Thyroid gland (tissue), 4 donors: ENCODE results near the gene DTNBP1. TPM values are rescaled to one million over a fixed set of nuclear protein-coding genes. Genes with fewer than 3 reads are reported as not detected.

Experiments
- DNase-seq, 2 donors: peaks; one replicate each; pipeline ENCODE4 v3.0.0-alpha.2; 2019
- H3K27ac ChIP-seq, 3 donors: fragments of 200-600 bp; sonication (generic); 1 replicate in 2 of 3; 2 replicates in 1 of 3; pipeline ENCODE4 v1.5.1; 2016 to 2019; ENCODE audit warnings: mild to moderate bottlenecking in 1 of 3, moderate library complexity in 1 of 3
- H3K27me3 ChIP-seq: fragments of 200-600 bp; sonication (generic); one replicate; pipeline ENCODE4 v1.5.1; 2019
- H3K36me3 ChIP-seq, 2 donors: fragments of 200-600 bp; sonication (generic); one replicate each; pipeline ENCODE4 v1.5.1; 2016 to 2019
- H3K4me1 ChIP-seq, 2 donors: fragments of 200-600 bp; sonication (generic); one replicate each; pipeline ENCODE4 v1.5.1; 2017 to 2019
- H3K4me3 ChIP-seq, 3 donors: fragments of 200-600 bp; sonication (generic); replicated peaks in 1 of 3; 1 replicate in 2 of 3; 2 replicates in 1 of 3; pipeline ENCODE4 v1.5.1; 2016; ENCODE audit warnings: mild to moderate bottlenecking in 1 of 3
- H3K9me3 ChIP-seq: fragments of 200-600 bp; sonication (generic); one replicate; pipeline ENCODE4 v1.5.1; 2017
- CTCF ChIP-seq, 6 experiments: fragments of 200-600 bp in 3 of 6; fragments of 450-650 bp in 3 of 6; sonication (generic) in 3 of 6; IDR thresholded peaks; one replicate each; pipeline ENCODE4 v1.5.1; 2016 to 2019; ENCODE audit warnings: antibody characterized with exemption in 6 of 6, mild to moderate bottlenecking in 2 of 6, inconsistent platforms in 1 of 6, moderate library complexity in 1 of 6
- POLR2A ChIP-seq, 2 donors: fragments of 450-650 bp; IDR thresholded peaks; one replicate each; pipeline ENCODE4 v1.6.1; 2017; ENCODE audit warnings: antibody characterized with exemption in 2 of 2, mild to moderate bottlenecking in 2 of 2, moderate library complexity in 1 of 2
- WGBS, 2 donors: methylation state at CpG; one replicate each; pipeline ENCODE4 v1.1.5; 2017; 5-methylcytosine and 5-hydroxymethylcytosine counted together
- intact Hi-C: fragments of 100-400 bp; cut with DNase I; formaldehyde crosslinking; loops from one replicate; pipeline ENCODE4 v1.15.1; 2023
- total RNA-seq, 4 donors: library from RNA; depleted of rRNA; stranded (reverse); fragments of >200 nt; gene quantifications; one replicate each; pipeline ENCODE4 v1.2.3, GENCODE V29; 2016

DTNBP1 gene
- total RNA-seq, 4 donors from 2014 or later = 10.3 to 19.2 (median 12.2) TPM

GRCh38 chr6:15595461-15596173 is 67.2 kb downstream of the DTNBP1 start:
- H3K27ac ChIP-seq = no peak overlapping the region

GRCh38 chr6:15594512-15595259 is 68.1 kb downstream of the DTNBP1 start:
- WGBS, 2 donors = 93% methylated on average over 7 of the region's 7 CpGs
- TF ChIP-seq CTCF (IDR thresholded peaks at IDR 0.05) (no peak), POLR2A (IDR thresholded peaks at IDR 0.05) (no peak)
- H3K27ac ChIP-seq = no peak overlapping the region

More at GRCh38 chr6:15595461-15596173, 67.2 kb downstream of the DTNBP1 start:
- Histone ChIP-seq H3K9me3 (no peaks in the 10 kb centered on the region), H3K27me3 (no peaks in the 10 kb centered on the region), H3K4me3 (no peak overlapping the region), H3K36me3 (no peaks in the 10 kb centered on the region), H3K4me1 (peaks cover 6 to 16% of the 10 kb centered on the region in 2 donors)
- DNase-seq = no peak
- 73 to 77% methylated on average over 7 of the region's 7 CpGs for WGBS, 2 donors
- TF ChIP-seq POLR2A (IDR thresholded peaks at IDR 0.05) = no peak
- TF ChIP-seq CTCF (IDR thresholded peaks at IDR 0.05) = no peak
- intact Hi-C loops = no loop called here

GRCh38 chr6:15593798-15594197 is 69.0 kb downstream of the DTNBP1 start:
- Histone ChIP-seq H3K9me3 (no peaks in the 10 kb centered on the region), H3K27ac (no peak overlapping the region), H3K4me3 (no peak overlapping the region), H3K36me3 (no peaks in the 10 kb centered on the region), H3K27me3 (no peaks in the 10 kb centered on the region), H3K4me1 (peaks cover 6 to 18% of the 10 kb centered on the region in 2 donors)
- intact Hi-C loops = no loop called here
- WGBS, 2 donors = 59 to 61% methylated on average over 2 of the region's 2 CpGs
- TF ChIP-seq POLR2A (IDR thresholded peaks at IDR 0.05) (no peak), CTCF (IDR thresholded peaks at IDR 0.05) (no peak)
- peak; percentile 48 to 52 for DNase-seq

More at GRCh38 chr6:15594512-15595259, 68.1 kb downstream of the DTNBP1 start:
- no peak for DNase-seq
- Histone ChIP-seq H3K4me3 (no peak overlapping the region), H3K27me3 (no peaks in the 10 kb centered on the region), H3K9me3 (no peaks in the 10 kb centered on the region), H3K4me1 (peaks cover 6 to 16% of the 10 kb centered on the region in 2 donors), H3K36me3 (no peaks in the 10 kb centered on the region)
- intact Hi-C loops = no loop called here

GRCh38 chr6:15592610-15593009 is 70.2 kb downstream of the DTNBP1 start:
- H3K36me3 ChIP-seq = no peaks in the 10 kb centered on the region
- no peak overlapping the region for H3K4me3 ChIP-seq
- no peak overlapping the region for H3K27ac ChIP-seq
- H3K4me1 ChIP-seq = peaks cover 6 to 24% of the 10 kb centered on the region in 2 donors
- no peaks in the 10 kb centered on the region for H3K27me3 ChIP-seq
- TF ChIP-seq CTCF (IDR thresholded peaks at IDR 0.05) (no peak), POLR2A (IDR thresholded peaks at IDR 0.05) (no peak)
- no peaks in the 10 kb centered on the region for H3K9me3 ChIP-seq
- intact Hi-C loops = no loop called here
- no peak for DNase-seq
- 90 to 94% methylated on average over 2 of the region's 2 CpGs for WGBS, 2 donors
